Common myeloid progenitor, CD34-positive (primary cell): ENCODE measurements around the gene MACIR.

Experiments used
- CTCF ChIA-PET: fragments of 350-600 bp; sonication (Branson Sonifier 250); formaldehyde crosslinking; loops from one replicate; lab custom pipeline; 2021; ENCODE audit warnings: antibody characterized with exemption; lab: Charles Lee
- POLR2A ChIA-PET: fragments of 350-600 bp; sonication (Branson Sonifier 250); formaldehyde crosslinking; loops from one replicate; lab custom pipeline; 2021; ENCODE audit warnings: antibody characterized with exemption; lab: Charles Lee
- DNase-seq, 3 donors: peaks; one replicate each; pipeline versions ENCODE4 v3.0.0 to v3.0.0-alpha.2; 2013
- H3K27ac ChIP-seq, 2 experiments: 1 replicate in 1 of 2; 2 replicates in 1 of 2; pipeline ENCODE4 v1.7.0; 2013; ENCODE audit warnings: inconsistent platforms in 2 of 2, low read length in 2 of 2, mild to moderate bottlenecking in 2 of 2, low read depth in 1 of 2, moderate library complexity in 1 of 2; ENCODE audit not compliant: severe bottlenecking in 2 of 2, insufficient read depth in 1 of 2, poor library complexity in 1 of 2
- H3K27me3 ChIP-seq, 5 experiments: replicated peaks in 2 of 5; 1 replicate in 3 of 5; 2 replicates in 2 of 5; pipeline versions ENCODE4 v1.6.1 to v1.7.0; 2013; ENCODE audit warnings: low read length in 4 of 5, mild to moderate bottlenecking in 2 of 5, moderate library complexity in 2 of 5, inconsistent platforms in 1 of 5; ENCODE audit not compliant: insufficient read depth in 5 of 5, control insufficient read depth in 4 of 5
- H3K36me3 ChIP-seq, 4 experiments: 1 replicate in 2 of 4; 2 replicates in 2 of 4; pipeline versions ENCODE4 v1.6.1 to v1.7.0; 2013; ENCODE audit warnings: low read length in 3 of 4, control low read depth in 1 of 4, mild to moderate bottlenecking in 1 of 4; ENCODE audit not compliant: control insufficient read depth in 4 of 4, insufficient read depth in 4 of 4
- H3K4me1 ChIP-seq, 4 experiments: 1 replicate in 3 of 4; 2 replicates in 1 of 4; pipeline versions ENCODE4 v1.6.1 to v1.7.1; 2013; ENCODE audit warnings: low read length in 3 of 4, mild to moderate bottlenecking in 3 of 4, control low read depth in 1 of 4, inconsistent platforms in 1 of 4, moderate library complexity in 1 of 4; ENCODE audit not compliant: control insufficient read depth in 4 of 4, insufficient read depth in 4 of 4; ENCODE audit errors: control extremely low read depth in 1 of 4
- H3K4me3 ChIP-seq, 7 experiments: 1 replicate in 4 of 7; 2 replicates in 3 of 7; pipeline versions ENCODE4 v1.5.1 to v1.7.0; 2013; ENCODE audit warnings: mild to moderate bottlenecking in 7 of 7, low read length in 6 of 7, moderate library complexity in 6 of 7, inconsistent platforms in 2 of 7, low read depth in 2 of 7, control low read depth in 1 of 7; ENCODE audit not compliant: insufficient read depth in 4 of 7, control insufficient read depth in 1 of 7; ENCODE audit errors: extremely low read depth in 1 of 7
- H3K9me3 ChIP-seq, 5 experiments: 1 replicate in 4 of 5; 2 replicates in 1 of 5; pipeline versions ENCODE4 v1.6.1 to v1.7.1; 2013; ENCODE audit warnings: low read length in 4 of 5, mild to moderate bottlenecking in 2 of 5, inconsistent platforms in 1 of 5, low read depth in 1 of 5, moderate library complexity in 1 of 5; ENCODE audit not compliant: control insufficient read depth in 4 of 5, insufficient read depth in 2 of 5; ENCODE audit errors: control extremely low read depth in 1 of 5
- WGBS: methylation state at CpG from one replicate; pipeline ENCODE4 v1.1.5; 2013; ENCODE audit not compliant: insufficient coverage; 5-methylcytosine and 5-hydroxymethylcytosine counted together

Gene MACIR

DNA sequence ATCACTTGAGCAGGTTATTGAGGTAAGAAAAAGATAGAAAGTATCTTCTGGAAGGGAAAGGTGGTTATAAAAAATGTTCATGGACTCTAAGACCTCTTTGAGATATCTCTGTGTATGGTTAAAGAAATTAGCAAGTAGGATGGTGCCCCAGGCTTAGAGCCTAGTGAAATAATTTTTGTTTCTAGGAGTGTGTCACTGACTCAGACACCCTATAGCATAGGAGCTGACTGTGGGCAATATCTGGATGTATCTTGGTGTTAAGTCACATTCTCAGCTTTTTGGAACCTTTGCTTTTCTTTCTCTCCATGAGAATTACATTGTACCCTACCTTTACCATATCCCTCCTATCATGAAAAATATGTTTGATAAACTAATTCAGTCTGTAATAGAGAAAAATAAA is 12.0 kb downstream of the MACIR start:
- Histone ChIP-seq H3K27me3 (no peaks in the 10 kb centered on the region), H3K4me1 (peaks cover 0 to 10% (median 3%) of the 10 kb centered on the region in 4 experiments), H3K27ac (no peak overlapping the region), H3K9me3 (no peaks in the 10 kb centered on the region), H3K36me3 (peaks cover 0 to 33% (median 11%) of the 10 kb centered on the region in 4 experiments), H3K4me3 (no peak overlapping the region)
- ChIA-PET CTCF (interaction anchor here (1.0 to 1.3 kb wide), 2 partner anchors 10 to 28 kb away, joined by 3 to 4 read pairs; no protein-coding TSS in a partner anchor), POLR2A (no interaction called here)
- DNase-seq, result peak in 1 of 3 donors; percentile 1

DNA sequence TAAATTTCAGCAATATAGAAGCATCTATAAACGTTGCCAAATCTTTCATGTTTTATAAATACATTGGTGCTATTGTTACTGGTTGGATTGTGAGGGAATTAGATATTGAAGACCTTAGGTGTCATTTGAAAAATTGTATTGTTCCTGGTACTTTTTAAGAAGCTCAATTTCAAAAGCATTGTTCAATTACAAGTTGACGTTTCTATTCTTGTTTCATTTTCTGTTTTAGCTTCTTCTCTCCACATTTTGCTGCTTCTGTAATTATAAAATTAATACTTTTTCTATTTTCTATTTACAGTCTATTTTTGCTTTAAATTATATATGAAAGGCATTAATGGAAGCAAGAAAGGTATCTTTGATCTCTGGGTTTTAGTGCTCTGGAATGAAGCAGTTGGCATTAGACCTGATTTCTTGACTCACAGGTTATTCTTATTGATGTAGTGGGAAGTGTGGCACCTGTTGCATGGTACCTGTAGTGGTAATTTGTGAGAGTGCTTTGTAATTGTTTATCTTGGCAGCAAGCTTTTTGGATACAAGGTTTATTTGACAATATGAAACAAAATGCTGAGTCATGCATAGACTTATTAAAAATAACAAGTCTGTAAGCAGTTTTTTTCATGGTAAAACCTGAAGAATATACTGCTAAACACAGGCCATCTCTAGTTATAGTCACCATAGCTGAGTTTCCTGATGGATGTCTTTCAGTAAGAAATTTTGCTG is 13.2 kb downstream of the MACIR start:
- peaks cover 0 to 10% (median 3%) of the 10 kb centered on the region in 4 experiments for H3K4me1 ChIP-seq
- POLR2A ChIA-PET, result interaction anchor here (0.6 to 1.5 kb wide), 3 partner anchors 12 to 151 kb away, joined by 3 to 5 read pairs (median 3); partner anchors contain the start of gene MACIR
- peak overlapping the region in 3 of 7 experiments; percentile 16 to 48 (median 46) for H3K4me3 ChIP-seq
- peak overlapping the region in 1 of 2 experiments; percentile 31 for H3K27ac ChIP-seq
- DNase-seq, result peak in 2 of 3 donors; percentile 47 to 63
- peaks cover 7 to 40% (median 19%) of the 10 kb centered on the region in 4 experiments for H3K36me3 ChIP-seq
- CTCF ChIA-PET, result interaction anchor here (1.0 to 1.9 kb wide), 4 partner anchors 11 to 29 kb away, joined by 3 to 7 read pairs (median 4); partner anchors contain the start of gene MACIR
- no peaks in the 10 kb centered on the region for H3K27me3 ChIP-seq
- H3K9me3 ChIP-seq, result no peaks in the 10 kb centered on the region
- WGBS, result 60% methylated on average over 1 of the region's 2 CpGs

DNA sequence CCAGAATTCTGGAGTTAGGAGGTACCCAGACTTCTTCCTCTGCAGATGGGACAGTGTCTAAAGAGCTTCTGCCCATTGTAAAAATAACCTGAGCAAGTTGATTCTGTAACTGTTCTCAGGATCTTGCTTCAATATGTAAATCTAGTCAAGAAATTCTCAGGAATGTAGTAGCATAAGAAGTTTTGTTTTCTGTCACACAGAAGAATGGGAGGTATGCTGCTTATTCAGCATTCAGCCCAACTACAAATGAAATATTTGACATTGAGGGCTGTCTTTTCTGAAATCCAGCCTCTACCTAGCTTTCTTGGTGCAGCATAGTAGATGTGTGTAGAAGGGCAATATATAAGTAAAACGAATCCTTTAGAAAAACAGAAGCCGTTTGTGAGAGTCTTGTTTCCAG is 13.8 kb downstream of the MACIR start:
- WGBS, result 100% methylated on average over 2 of the region's 2 CpGs
- Histone ChIP-seq H3K27me3 (no peaks in the 10 kb centered on the region), H3K4me3 (peak overlapping the region in 1 of 7 experiments; percentile 46), H3K4me1 (peaks cover 0 to 10% (median 3%) of the 10 kb centered on the region in 4 experiments), H3K36me3 (peaks cover 7 to 37% (median 18%) of the 10 kb centered on the region in 4 experiments), H3K27ac (no peak overlapping the region), H3K9me3 (no peaks in the 10 kb centered on the region)
- POLR2A ChIA-PET, result interaction anchor here (0.6 to 1.5 kb wide), 3 partner anchors 13 to 152 kb away, joined by 3 to 5 read pairs (median 3); partner anchors contain the start of gene MACIR
- DNase-seq, result no peak
- CTCF ChIA-PET, result interaction anchor here (0.6 to 1.9 kb wide), 5 partner anchors 11 to 238 kb away, joined by 3 to 7 read pairs (median 3); partner anchors contain the start of gene MACIR

DNA sequence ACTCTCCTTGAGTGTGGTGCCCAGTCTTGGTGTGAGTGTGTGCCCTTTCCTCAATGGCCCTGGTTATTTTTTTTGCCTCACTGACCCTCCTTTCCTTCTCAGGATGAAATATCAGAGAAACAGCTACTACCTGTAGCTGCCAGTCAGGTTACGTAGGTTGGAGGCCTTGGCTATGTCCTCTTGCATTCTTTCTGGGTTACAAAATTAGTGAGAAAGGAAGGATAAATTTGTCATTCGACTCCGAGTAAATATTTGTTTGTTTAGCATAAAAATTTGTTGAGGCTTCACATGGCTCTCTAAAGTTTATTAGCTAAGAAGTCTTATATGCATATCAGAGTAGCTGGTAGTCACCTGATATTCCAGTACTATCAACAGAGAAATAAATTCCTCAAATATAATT is 15.4 kb downstream of the MACIR start:
- WGBS, result no CpG with 5 or more reads among the region's 3 CpGs
- CTCF ChIA-PET, result interaction anchor here (1.4 kb wide), 1 partner anchor 202 kb away, joined by 3 read pairs; no protein-coding TSS in a partner anchor
- DNase-seq, result no peak
- Histone ChIP-seq H3K4me3 (no peak overlapping the region), H3K27me3 (no peaks in the 10 kb centered on the region), H3K36me3 (peaks cover 7 to 31% (median 16%) of the 10 kb centered on the region in 4 experiments), H3K4me1 (peaks cover 0 to 10% (median 3%) of the 10 kb centered on the region in 4 experiments), H3K9me3 (no peaks in the 10 kb centered on the region), H3K27ac (no peak overlapping the region)
- POLR2A ChIA-PET, result interaction anchor here (0.6 kb wide), 1 partner anchor 14 kb away, joined by 5 read pairs; no protein-coding TSS in a partner anchor

DNA sequence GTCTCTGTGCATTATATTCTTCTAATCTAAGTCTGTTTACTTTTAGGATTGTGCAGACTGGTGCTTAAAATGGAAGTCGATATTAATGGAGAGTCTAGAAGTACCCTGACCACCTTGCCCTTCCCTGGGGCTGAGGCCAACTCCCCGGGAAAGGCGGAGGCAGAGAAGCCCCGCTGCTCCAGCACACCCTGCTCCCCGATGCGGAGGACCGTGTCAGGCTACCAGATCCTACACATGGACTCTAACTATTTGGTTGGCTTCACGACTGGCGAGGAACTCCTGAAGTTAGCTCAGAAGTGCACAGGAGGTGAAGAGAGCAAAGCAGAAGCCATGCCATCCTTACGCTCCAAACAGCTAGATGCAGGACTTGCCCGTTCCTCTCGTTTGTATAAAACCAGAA is 17.3 kb downstream of the MACIR start:
- Histone ChIP-seq H3K27ac (no peak overlapping the region), H3K9me3 (no peaks in the 10 kb centered on the region), H3K4me1 (peaks cover 0 to 8% (median 2%) of the 10 kb centered on the region in 4 experiments), H3K27me3 (no peaks in the 10 kb centered on the region), H3K4me3 (no peak overlapping the region), H3K36me3 (peaks cover 7 to 31% (median 17%) of the 10 kb centered on the region in 4 experiments)
- CTCF ChIA-PET, result interaction anchor here (1.0 kb wide), 1 partner anchor 43 kb away, joined by 3 read pairs; no protein-coding TSS in a partner anchor
- 97% methylated on average over 11 of the region's 12 CpGs for WGBS
- POLR2A ChIA-PET, result no interaction called here
- DNase-seq, result no peak

DNA sequence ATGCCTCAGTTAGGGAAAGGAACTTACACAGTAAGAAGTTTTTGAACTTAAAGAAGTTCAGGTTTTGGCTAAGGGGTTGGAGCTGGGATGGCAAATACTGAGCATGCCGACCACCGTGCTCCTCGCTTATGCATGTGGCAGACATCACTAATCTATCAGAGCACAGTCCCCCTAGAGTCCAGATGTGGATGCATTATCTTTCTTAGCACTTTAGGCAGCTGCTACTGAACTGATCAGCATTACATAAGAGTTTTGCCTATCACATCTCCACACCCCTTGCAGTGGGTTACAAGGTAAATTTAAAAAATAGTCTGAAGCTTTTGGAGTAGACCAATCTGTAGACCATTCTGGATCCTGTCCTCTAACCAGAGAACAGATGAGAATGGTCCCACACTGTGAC is 22.4 kb downstream of the MACIR start:
- ChIA-PET POLR2A (no interaction called here), CTCF (no interaction called here)
- Histone ChIP-seq H3K4me3 (no peak overlapping the region), H3K27ac (no peak overlapping the region), H3K9me3 (no peaks in the 10 kb centered on the region), H3K27me3 (no peaks in the 10 kb centered on the region), H3K36me3 (peaks cover 6 to 23% (median 15%) of the 10 kb centered on the region in 4 experiments), H3K4me1 (no peaks in the 10 kb centered on the region)
- WGBS, result 89% methylated on average over 3 of the region's 3 CpGs
- peak in 1 of 3 donors; percentile 26 for DNase-seq

DNA sequence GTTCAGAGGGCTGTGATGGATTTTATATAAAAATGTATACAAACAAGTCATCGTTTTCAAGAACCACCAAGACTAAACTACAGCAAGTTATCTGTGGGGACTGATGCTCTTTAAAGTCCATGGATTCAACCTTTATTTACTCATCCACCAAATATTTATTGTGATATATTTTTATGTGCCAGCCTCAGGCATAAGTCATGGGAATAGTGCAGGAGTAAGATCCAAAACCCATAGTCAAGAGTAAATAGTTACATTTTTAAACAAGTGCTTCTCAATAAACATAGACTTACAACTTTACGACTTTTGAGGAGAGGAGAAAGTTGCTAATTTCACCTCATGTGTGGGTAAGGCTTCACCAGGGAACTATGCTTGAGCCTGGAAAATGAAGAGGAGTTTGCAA is 24.6 kb downstream of the MACIR start:
- Histone ChIP-seq H3K4me1 (no peaks in the 10 kb centered on the region), H3K36me3 (peaks cover 0 to 14% (median 3%) of the 10 kb centered on the region in 4 experiments), H3K9me3 (no peaks in the 10 kb centered on the region), H3K27ac (no peak overlapping the region), H3K27me3 (no peaks in the 10 kb centered on the region), H3K4me3 (no peak overlapping the region)
- WGBS, result no CpG with 5 or more reads among the region's 2 CpGs
- ChIA-PET POLR2A (no interaction called here), CTCF (no interaction called here)
- DNase-seq, result no peak
